HepG2 (cell line): Measurements from ENCODE around the gene DNM1L. TPM values are rescaled to one million over a fixed set of nuclear protein-coding genes. Genes with fewer than 3 reads are reported as not detected.

Source experiments
- ATAC-seq: fragments of 200-7000 bp; cut with Tn5 transposase; 3 replicates; pipeline ENCODE4 v1.9.1; 2020; ENCODE audit warnings: mild to moderate bottlenecking, moderate library complexity
- BruUV-seq: library from RNA; stranded (reverse); fragments of 400-500 nt; replicated peaks from 2 replicates; lab custom pipeline; 2021; lab: Mats Ljungman, UMichigan
- CTCF ChIA-PET: fragments of 300-600 bp; formaldehyde crosslinking; extraction: SDS; loops from one replicate; lab custom pipeline; 2021; ENCODE audit warnings: low total read pairs, inconsistent platforms, low intra/inter-chr PET ratio; lab: Yijun Ruan, JAX
- POLR2A ChIA-PET: fragments of 350-600 bp; sonication (Branson Sonifier 250); formaldehyde crosslinking; loops from one replicate; lab custom pipeline; 2020; ENCODE audit warnings: antibody characterized with exemption, inconsistent platforms; lab: Yijun Ruan, JAX
- DNase-seq: peaks from one replicate; pipeline ENCODE4 v3.0.0-alpha.2; 2015; ENCODE audit warnings: low spot score
- FAIRE-seq: peaks from 3 replicates; lab custom pipeline; 2011; peaks lifted over from hg19 to GRCh38; lab: Jason Lieb, UNC
- H2AFZ ChIP-seq: one replicate; pipeline ENCODE4 v1.6.1; 2011; ENCODE audit warnings: low read length, inconsistent platforms
- H3K27ac ChIP-seq: fragments of 300-600 bp; 3 replicates; pipeline ENCODE4 v1.8.0; 2011; ENCODE audit warnings: mixed run types, mild to moderate bottlenecking, mixed read lengths, low read length, inconsistent platforms; ENCODE audit not compliant: insufficient read depth; ENCODE audit errors: extremely low read length
- H3K27me3 ChIP-seq, 2 experiments: fragments of 200-600 bp in 1 of 2; 2 replicates in 1 of 2; 3 replicates in 1 of 2; pipeline versions ENCODE4 v1.6.0 to v1.8.0; 2011; ENCODE audit warnings: low read length in 2 of 2, mild to moderate bottlenecking in 2 of 2, moderate library complexity in 2 of 2, inconsistent platforms in 1 of 2; ENCODE audit not compliant: insufficient read depth in 2 of 2, control insufficient read depth in 1 of 2
- H3K36me3 ChIP-seq, 2 experiments: fragments of 200-600 bp in 1 of 2; replicated peaks in 1 of 2; 2 replicates in 1 of 2; 3 replicates in 1 of 2; pipeline versions ENCODE4 v1.5.1 to v1.8.0; 2011; ENCODE audit warnings: low read length in 2 of 2, inconsistent platforms in 1 of 2; ENCODE audit not compliant: insufficient read depth in 2 of 2, control insufficient read depth in 1 of 2
- H3K4me1 ChIP-seq: 2 replicates; pipeline ENCODE4 v1.5.1; 2012; ENCODE audit warnings: low read length, inconsistent platforms; ENCODE audit not compliant: insufficient read depth
- H3K4me2 ChIP-seq: 2 replicates; pipeline ENCODE4 v1.6.0; 2011; ENCODE audit warnings: low read depth, low read length, inconsistent platforms
- H3K4me3 ChIP-seq, 3 experiments: fragments of 200-600 bp in 1 of 3; sonication (generic), shearing (Covaris generic) in 1 of 3; replicated peaks in 1 of 3; 2 replicates each; pipeline ENCODE4 v1.5.1; 2011 to 2016; ENCODE audit warnings: low read length in 3 of 3, inconsistent platforms in 2 of 3, low read depth in 2 of 3, mild to moderate bottlenecking in 2 of 3, control low read depth in 1 of 3, mixed read lengths in 1 of 3; ENCODE audit not compliant: insufficient read depth in 1 of 3
- H3K79me2 ChIP-seq: one replicate; pipeline ENCODE4 v1.6.1; 2011; ENCODE audit warnings: low read length, inconsistent platforms; ENCODE audit not compliant: insufficient read depth
- H3K9ac ChIP-seq: 2 replicates; pipeline ENCODE4 v1.6.0; 2011; ENCODE audit warnings: mild to moderate bottlenecking, low read depth, low read length, inconsistent platforms; ENCODE audit not compliant: insufficient read depth
- H3K9me3 ChIP-seq: 2 replicates; pipeline ENCODE4 v1.5.1; 2012; ENCODE audit warnings: mild to moderate bottlenecking, low read length
- H4K20me1 ChIP-seq: 2 replicates; pipeline ENCODE4 v1.6.0; 2011; ENCODE audit warnings: inconsistent platforms, mild to moderate bottlenecking, low read length, moderate library complexity; ENCODE audit not compliant: insufficient read depth
- AFF4 ChIP-seq: sonication (generic); formaldehyde crosslinking; IDR thresholded peaks from 2 replicates; pipeline ENCODE4 v1.4.0; 2020; ENCODE audit warnings: missing genetic modification reagents
- ATF2 ChIP-seq: sonication (generic); formaldehyde crosslinking; IDR thresholded peaks from 2 replicates; pipeline ENCODE4 v1.4.0; 2020; ENCODE audit warnings: missing genetic modification reagents
- CBFB ChIP-seq: sonication (generic); formaldehyde crosslinking; IDR thresholded peaks from 2 replicates; pipeline ENCODE4 v1.4.0; 2020; ENCODE audit warnings: missing genetic modification reagents
- CHD4 ChIP-seq: fragments of 200-600 bp; sonication (generic); IDR thresholded peaks from 2 replicates; pipeline ENCODE4 v1.7.0; 2017; ENCODE audit warnings: mild to moderate bottlenecking, low read length, borderline replicate concordance
- EED ChIP-seq: sonication (generic); formaldehyde crosslinking; IDR thresholded peaks from 2 replicates; pipeline ENCODE4 v1.5.0; 2020; ENCODE audit warnings: mild to moderate bottlenecking, missing genetic modification reagents
- NR2F1 ChIP-seq, 2 experiments: fragments of 450-650 bp in 1 of 2; formaldehyde crosslinking in 1 of 2; IDR thresholded peaks; 2 replicates each; pipeline versions ENCODE4 v1.5.0 to v1.6.1; 2016 to 2020; ENCODE audit warnings: mild to moderate bottlenecking in 1 of 2, missing compliant biosample characterization in 1 of 2, missing genetic modification reagents in 1 of 2, moderate library complexity in 1 of 2
- XBP1 ChIP-seq: sonication (generic); formaldehyde crosslinking; IDR thresholded peaks from 2 replicates; pipeline ENCODE4 v1.5.0; 2020; ENCODE audit warnings: missing genetic modification reagents
- YY1 ChIP-seq: IDR thresholded peaks from 2 replicates; pipeline ENCODE4 v1.6.1; 2011; ENCODE audit warnings: low read length, low read depth, moderate library complexity, mild to moderate bottlenecking; ENCODE audit not compliant: insufficient read depth, insufficient replicate concordance
- ZBTB33 ChIP-seq: sonication (generic); formaldehyde crosslinking; IDR thresholded peaks from 2 replicates; pipeline ENCODE4 v1.4.0; 2020; ENCODE audit warnings: missing genetic modification reagents
- ZGPAT ChIP-seq: IDR thresholded peaks from 2 replicates; pipeline ENCODE4 v1.6.1; 2016; ENCODE audit warnings: mild to moderate bottlenecking
- ZNF234 ChIP-seq: sonication (generic); formaldehyde crosslinking; conservative IDR thresholded peaks from 2 replicates; pipeline ENCODE4 v1.5.1; 2020; ENCODE audit warnings: mild to moderate bottlenecking, missing genetic modification reagents
- ZNF354B ChIP-seq: sonication (generic); formaldehyde crosslinking; IDR thresholded peaks from 2 replicates; pipeline ENCODE4 v1.8.0; 2022; ENCODE audit warnings: mild to moderate bottlenecking, missing genetic modification reagents
- ZNF770 ChIP-seq: sonication (generic); formaldehyde crosslinking; IDR thresholded peaks from 2 replicates; pipeline ENCODE4 v1.5.0; 2020; ENCODE audit warnings: mild to moderate bottlenecking, missing genetic modification reagents
- ZNF792 ChIP-seq: IDR thresholded peaks from 2 replicates; pipeline ENCODE4 v1.6.1; 2016
- WGBS: methylation state at CpG from one replicate; pipeline ENCODE4 v1.1.6; 2017; ENCODE audit warnings: low lambda C conversion rate; 5-methylcytosine and 5-hydroxymethylcytosine counted together
- in situ Hi-C: cut with HindIII; loops from 2 replicates; pipeline ENCODE4 v1.10.0; 2017; ENCODE audit warnings: low pct_unique_long_range_greater_than_20kb; ENCODE audit not compliant: extremely low pct_ligation_motif_present
- intact Hi-C: fragments of 100-400 bp; cut with micrococcal nuclease; formaldehyde crosslinking; loops from one replicate; pipeline ENCODE4 v1.10.0; 2022; ENCODE audit not compliant: unreplicated experiment
- polyA plus RNA-seq, 8 experiments: library from polyadenylated mRNA; depleted of rRNA in 3 of 8; stranded (reverse) in 7 of 8; unstranded in 1 of 8; fragments of >200 nt; fragmentation: Illumina TruSeq in 4 of 8; extraction: Trizol in 4 of 8; gene quantifications; 2 replicates each; pipeline versions ENCODE4 v1.2.1 to v1.2.3, GENCODE V29; 2011 to 2016; ENCODE audit warnings: low read depth in 4 of 8, missing spikeins in 1 of 8, mixed read lengths in 1 of 8; ENCODE audit not compliant: insufficient read depth in 1 of 8
- total RNA-seq, 5 experiments: library from RNA; depleted of rRNA; stranded (reverse); fragments of >200 nt; fragmentation: Illumina TruSeq; extraction: Trizol; gene quantifications; 2 replicates each; pipeline ENCODE4 v1.2.3, GENCODE V29; 2016; ENCODE audit warnings: low read depth in 1 of 5

Gene DNM1L
- total and polyA plus RNA-seq, 2 of the 13 experiments (the other 11 are each of a cell fraction or from before 2014, with no cell fraction given), result 35.9 to 65.8 TPM

- in situ Hi-C loops, result no loop called here
- Histone ChIP-seq H3K4me1 (no peaks in the 10 kb centered on the region), H3K9me3 (no peaks in the 10 kb centered on the region), H3K79me2 (no peaks in the 10 kb centered on the region), H3K4me2 (no peak overlapping the region), H4K20me1 (no peaks in the 10 kb centered on the region), H3K27ac (no peak overlapping the region), H3K4me3 (no peak overlapping the region)
- no TSS peak for BruUV-seq
- ChIA-PET POLR2A (no interaction called here), CTCF (no interaction called here)
- ATAC-seq, result no peak
- 90% methylated on average over 4 of the region's 4 CpGs for WGBS
- FAIRE-seq, result no peak
- TF ChIP-seq ZNF792 (CRISPR knock-in tag) (no peak), ATF2 (CRISPR knock-in tag) (no peak), NR2F1 (CRISPR knock-in tag; IDR thresholded peaks at IDR 0.05) (no peak), ZNF354B (CRISPR knock-in tag) (no peak), ZBTB33 (CRISPR knock-in tag) (no peak), ZNF234 (no peak), ZNF770 (CRISPR knock-in tag) (no peak), EED (CRISPR knock-in tag) (no peak), CBFB (CRISPR knock-in tag) (no peak), YY1 (no peak), ZGPAT (CRISPR knock-in tag) (no peak), AFF4 (CRISPR knock-in tag) (no peak), XBP1 (CRISPR knock-in tag) (no peak), CHD4 (no peak)
- TF ChIP-seq, all 625 proteins: peak for 0
- no peak overlapping the region for H2AFZ ChIP-seq
- no peak overlapping the region for H3K9ac ChIP-seq
- DNase-seq, result no peak
- intact Hi-C loops, result no loop called here
- H3K36me3 ChIP-seq, result peaks cover 14 to 34% of the 10 kb centered on the region in 2 experiments
- no peaks in the 10 kb centered on the region for H3K27me3 ChIP-seq
Observed at GRCh38 chr12:32794281-32794680, 115.2 kb downstream of the DNM1L start.
